ENCODE results near the gene ZNF682.
A peak's percentile ranks its signal among the peaks of the same experiment; 100 is the strongest.
"Not testable (repeated sequence)": the region's sequence is repeated elsewhere in the genome, so short reads cannot be mapped to it uniquely, and the experiment has no call there.

ZNF682 gene

GRCh38 chr19:20039203-20039723 is at the start of gene ZNF682:
Gene ZNF682 (minus strand): TSS chr19:20039505. CDS start chr19:20039345, 160 bp downstream.
- peak; percentile 60 to 97 (median 88) for DNase-seq

GRCh38 chr19:20082876-20083275 is 43.6 kb upstream of the ZNF682 start:
- DNase-seq, result not testable (repeated sequence)

- DNase-seq, result not testable (repeated sequence)
Observed at GRCh38 chr19:20082232-20082833, 43.0 kb upstream of the ZNF682 start.

GRCh38 chr19:20080656-20081055 is 41.4 kb upstream of the ZNF682 start:
- DNase-seq, result no peak

GRCh38 chr19:20079476-20079875 is 40.2 kb upstream of the ZNF682 start:
- no peak for DNase-seq

GRCh38 chr19:20078581-20079031 is 39.3 kb upstream of the ZNF682 start:
- DNase-seq, result peak in 14 of 51 donors; percentile 0 to 20 (median 2)

GRCh38 chr19:20077791-20078463 is 38.6 kb upstream of the ZNF682 start, which contains the start of gene ZNF90:
Gene ZNF90 (plus strand): TSS chr19:20078000. CDS start chr19:20078133, 133 bp downstream.
- peak; percentile 28 to 96 (median 84) for DNase-seq

GRCh38 chr19:20072936-20073335 is 33.6 kb upstream of the ZNF682 start:
- no peak for DNase-seq

GRCh38 chr19:20070691-20071090 is 31.4 kb upstream of the ZNF682 start:
- no peak for DNase-seq

GRCh38 chr19:20068559-20068958 is 29.3 kb upstream of the ZNF682 start:
- not testable (repeated sequence) for DNase-seq

GRCh38 chr19:20067943-20068342 is 28.6 kb upstream of the ZNF682 start:
- no peak for DNase-seq

GRCh38 chr19:20066861-20067260 is 27.6 kb upstream of the ZNF682 start:
- DNase-seq, result no peak

- no peak for DNase-seq
Observed at GRCh38 chr19:20060282-20060681, 21.0 kb upstream of the ZNF682 start.

- DNase-seq, result not testable (repeated sequence)
Observed at GRCh38 chr19:20058738-20059137, 19.4 kb upstream of the ZNF682 start.

GRCh38 chr19:20051841-20052768 is 12.8 kb upstream of the ZNF682 start:
- DNase-seq, result peak; percentile 40 to 100 (median 96)

GRCh38 chr19:20045742-20046141 is 6.4 kb upstream of the ZNF682 start:
- DNase-seq, result not testable (repeated sequence)

- no peak for DNase-seq
Observed at GRCh38 chr19:20044663-20045062, 5.4 kb upstream of the ZNF682 start.

- DNase-seq, result no peak
Observed at GRCh38 chr19:20038358-20039202, 725 bp downstream of the ZNF682 start.

GRCh38 chr19:20035935-20036334 is 3.4 kb downstream of the ZNF682 start:
- no peak for DNase-seq

GRCh38 chr19:20028611-20029010 is 10.7 kb downstream of the ZNF682 start:
- peak in 8 of 51 donors; percentile 4 to 40 (median 11) for DNase-seq

- no peak for DNase-seq
Observed at GRCh38 chr19:20005741-20006140, 33.6 kb downstream of the ZNF682 start.
